Ovary (tissue), 9 donors: Measurements from ENCODE around the gene GKN1. TPM values are rescaled to one million over a fixed set of nuclear protein-coding genes. Genes with fewer than 3 reads are reported as not detected.

ENCODE experiments used
- DNase-seq, 5 donors: peaks; one replicate each; pipeline ENCODE4 v3.0.0-alpha.2; 2019 to 2020
- H3K27ac ChIP-seq, 2 donors: fragments of 200-600 bp; one replicate each; pipeline versions ENCODE4 v1.5.1 to v1.8.0; 2019 to 2022
- H3K27me3 ChIP-seq: fragments of 200-600 bp; one replicate; pipeline ENCODE4 v1.8.0; 2022
- H3K36me3 ChIP-seq: fragments of 200-600 bp; sonication (generic); one replicate; pipeline ENCODE4 v1.5.1; 2019
- H3K4me1 ChIP-seq: one replicate; pipeline ENCODE4 v1.8.1; 2013; ENCODE audit warnings: mild to moderate bottlenecking, moderate library complexity; ENCODE audit not compliant: insufficient read depth
- H3K4me3 ChIP-seq: fragments of 200-600 bp; sonication (generic); one replicate; pipeline ENCODE4 v1.5.1; 2017
- H3K9me3 ChIP-seq, 2 donors: fragments of 200-600 bp in 1 of 2; sonication (generic) in 1 of 2; one replicate each; pipeline versions ENCODE4 v1.5.1 to v1.8.1; 2013 to 2019; ENCODE audit warnings: mild to moderate bottlenecking in 1 of 2, moderate library complexity in 1 of 2
- CTCF ChIP-seq, 3 donors: fragments of 450-650 bp in 2 of 3; fragments of 200-600 bp in 1 of 3; IDR thresholded peaks; one replicate each; pipeline versions ENCODE4 v1.5.1 to v1.8.0; 2016 to 2022; ENCODE audit warnings: antibody characterized with exemption in 3 of 3, mild to moderate bottlenecking in 1 of 3
- EP300 ChIP-seq: sonication (generic); formaldehyde crosslinking; IDR thresholded peaks from one replicate; pipeline ENCODE4 v1.6.1; 2017; ENCODE audit warnings: antibody characterized with exemption
- POLR2A ChIP-seq: fragments of 450-650 bp; IDR thresholded peaks from one replicate; pipeline ENCODE4 v1.6.1; 2017; ENCODE audit warnings: antibody characterized with exemption, mild to moderate bottlenecking, moderate library complexity
- WGBS, 3 donors: extraction: QIAGEN DNeasy Blood & Tissue Kit in 1 of 3; methylation state at CpG; one replicate each; pipeline versions ENCODE4 v1.1.5 to v1.1.7; 2013 to 2017; 5-methylcytosine and 5-hydroxymethylcytosine counted together
- intact Hi-C, 4 donors: fragments of 100-400 bp; cut with DNase I; formaldehyde crosslinking; loops; one replicate each; pipeline versions ENCODE4 v1.11.0 to v1.15.1; 2022 to 2023
- polyA plus RNA-seq, 2 donors: library from polyadenylated mRNA; stranded (reverse); fragments of 200-250 nt in 1 of 2; fragments of 350-450 nt in 1 of 2; fragmentation: Illumina TruSeq in 1 of 2; extraction: RNeasy Lipid Tissue Mini Kit (QIAGEN cat#74804) in 1 of 2; gene quantifications; one replicate each; pipeline ENCODE4 v1.2.3, GENCODE V29; 2013 to 2014
- total RNA-seq, 7 donors: library from RNA; depleted of rRNA in 2 of 7; stranded (reverse); fragments of >200 nt in 2 of 7; fragmentation: NEBNext Ultra II Directional in 3 of 7; extraction: Animal tissue kit (Norgen Biotek cat#: 25700) in 3 of 7; gene quantifications; one replicate each; pipeline versions ENCODE4 v1.1.0 to v1.2.4, GENCODE V29; 2016 to 2023
- donor health status: DM: no; HTN: no; CAD: no; lungs with moderate emphysema.
- donor health status: DM: no; HTN: no; CAD: no.
- donor health status: Bipolar disorder and iron deficiency.
- donor health status: DM: yes; HTN: yes; CAD: no.
- donor health status: DM: no; HTN: no; CAD: no.
- donor health status: DM: yes; HTN: yes; CAD: no.

Gene GKN1
- total and polyA plus RNA-seq, 9 donors, result not detected

GRCh38 chr2:69023236-69023635 lies 48.8 kb downstream of the GKN1 start:
- no peak for DNase-seq
- Histone ChIP-seq H3K4me1 (peaks cover 18% of the 10 kb centered on the region), H3K36me3 (no peaks in the 10 kb centered on the region), H3K27ac (no peak overlapping the region), H3K4me3 (no peak overlapping the region), H3K27me3 (no peaks in the 10 kb centered on the region), H3K9me3 (no peaks in the 10 kb centered on the region)
- intact Hi-C loops, result no loop called here
- no peak for TF ChIP-seq CTCF (IDR thresholded peaks at IDR 0.05)
- TF ChIP-seq EP300, result no peak
- no peak for TF ChIP-seq POLR2A
- 92 to 95% (median 95%) methylated on average over 2 of the region's 2 CpGs for WGBS, 3 donors

- H3K27ac ChIP-seq, result no peak overlapping the region
- no peaks in the 10 kb centered on the region for H3K27me3 ChIP-seq
- no peaks in the 10 kb centered on the region for H3K9me3 ChIP-seq
- TF ChIP-seq CTCF (IDR thresholded peaks at IDR 0.05) (peak in 1 of 3 donors; percentile 16), EP300 (no peak)
- H3K4me1 ChIP-seq, result peaks cover 11% of the 10 kb centered on the region
- no peak for DNase-seq
- H3K36me3 ChIP-seq, result no peaks in the 10 kb centered on the region
- intact Hi-C loops, result no loop called here
- no peak overlapping the region for H3K4me3 ChIP-seq
- WGBS, 3 donors, result 85 to 88% (median 85%) methylated on average over 4 of the region's 4 CpGs
Measured at GRCh38 chr2:69026026-69026425, 51.6 kb downstream of the GKN1 start.

- 88% methylated on average over 13 of the region's 13 CpGs for WGBS, 3 donors
- no peak overlapping the region for H3K27ac ChIP-seq
Measured at GRCh38 chr2:69026691-69027459, 52.4 kb downstream of the GKN1 start.

More at GRCh38 chr2:69026691-69027459, 52.4 kb downstream of the GKN1 start:
- TF ChIP-seq EP300, result no peak
- no peak for TF ChIP-seq CTCF (IDR thresholded peaks at IDR 0.05)
- TF ChIP-seq POLR2A, result no peak
- no peak overlapping the region for H3K4me3 ChIP-seq
- peaks cover 11% of the 10 kb centered on the region for H3K4me1 ChIP-seq
- H3K27me3 ChIP-seq, result no peaks in the 10 kb centered on the region
- H3K36me3 ChIP-seq, result no peaks in the 10 kb centered on the region
- no peaks in the 10 kb centered on the region for H3K9me3 ChIP-seq
- DNase-seq, result no peak
- intact Hi-C loops, result no loop called here

Other genes starting within 250 kb of the GKN1 start
- gene ARHGAP25, start 239.8 kb upstream of the GKN1 start, total RNA-seq, result 10 to 100 TPM in 4 of 7 donors, 1 to 10 TPM in 3; 8.5 to 15.6 (median 12.4) TPM
- 10 to 100 TPM; 13.7 to 30.5 TPM for gene ARHGAP25, start 239.8 kb upstream of the GKN1 start, polyA plus RNA-seq
- not detected for gene BMP10, start 103.2 kb upstream of the GKN1 start, total RNA-seq
- gene BMP10, start 103.2 kb upstream of the GKN1 start, polyA plus RNA-seq, result not detected
- not detected for gene GKN2, start 21.7 kb upstream of the GKN1 start, total RNA-seq
- gene GKN2, start 21.7 kb upstream of the GKN1 start, polyA plus RNA-seq, result under 1 TPM in 1 of 2 donors, not detected in 1; 0.77 TPM
- 100 to 1,000 TPM in 6 of 7 donors, 10 to 100 TPM in 1; 73.0 to 196 (median 152) TPM for gene ANTXR1, start 38.5 kb downstream of the GKN1 start, total RNA-seq
- gene ANTXR1, start 38.5 kb downstream of the GKN1 start, polyA plus RNA-seq, result 100 to 1,000 TPM; 105 to 276 TPM